SH-SY5Y (cell line): ENCODE data around the gene CHRD.

Experiments
- GATA2 ChIP-seq: IDR thresholded peaks from 2 replicates; pipeline ENCODE4 v1.6.1; 2011; ENCODE audit warnings: mild to moderate bottlenecking, low read depth, low read length
- GATA3 ChIP-seq: IDR thresholded peaks from 2 replicates; pipeline ENCODE4 v1.6.1; 2011; ENCODE audit warnings: low read depth, mild to moderate bottlenecking, low read length, moderate library complexity

GRCh38 chr3:184384856-184385422, 5.1 kb downstream of the CHRD start:
- no peak for TF ChIP-seq GATA3
- no peak for TF ChIP-seq GATA2
